Measurements from ENCODE around the gene NACA. TPM values are rescaled to one million over a fixed set of nuclear protein-coding genes. Genes with fewer than 3 reads are reported as not detected.

The NACA gene
- total and polyA plus RNA-seq, 2 of the 13 experiments (the other 11 are each of a cell fraction or from before 2014, with no cell fraction given) = 799 to 1,700 TPM

GRCh38 chr12:56751712-56752598, 26.9 kb upstream of the NACA start, which contains the start of gene PRIM1 (continued):
- no peak for TF ChIP-seq MZF1 (CRISPR knock-in tag; IDR thresholded peaks at IDR 0.05; ENCODE audit: borderline replicate concordance)
- TF ChIP-seq ZNF768 (CRISPR knock-in tag; IDR thresholded peaks at IDR 0.05) = no peak
- 0 out of 2 replicates have a peak, but pooled peaks have one; percentile 50 for TF ChIP-seq ETV6 (CRISPR knock-in tag; conservative IDR thresholded peaks at IDR 0.05)
- TF ChIP-seq RARG (CRISPR knock-in tag; IDR thresholded peaks at IDR 0.05; ENCODE audit: low read depth) = no peak
- TF ChIP-seq STAG1 (CRISPR knock-in tag; IDR thresholded peaks at IDR 0.05) = no peak
- no peak; the same call in 1 of the 2 replicates for TF ChIP-seq CCDC6 (CRISPR knock-in tag; IDR thresholded peaks at IDR 0.05)
- TF ChIP-seq NFYB (CRISPR knock-in tag; IDR thresholded peaks at IDR 0.05) = peak; percentile 16; the same call in 1 of the 2 replicates
- TF ChIP-seq, protein P1, sequence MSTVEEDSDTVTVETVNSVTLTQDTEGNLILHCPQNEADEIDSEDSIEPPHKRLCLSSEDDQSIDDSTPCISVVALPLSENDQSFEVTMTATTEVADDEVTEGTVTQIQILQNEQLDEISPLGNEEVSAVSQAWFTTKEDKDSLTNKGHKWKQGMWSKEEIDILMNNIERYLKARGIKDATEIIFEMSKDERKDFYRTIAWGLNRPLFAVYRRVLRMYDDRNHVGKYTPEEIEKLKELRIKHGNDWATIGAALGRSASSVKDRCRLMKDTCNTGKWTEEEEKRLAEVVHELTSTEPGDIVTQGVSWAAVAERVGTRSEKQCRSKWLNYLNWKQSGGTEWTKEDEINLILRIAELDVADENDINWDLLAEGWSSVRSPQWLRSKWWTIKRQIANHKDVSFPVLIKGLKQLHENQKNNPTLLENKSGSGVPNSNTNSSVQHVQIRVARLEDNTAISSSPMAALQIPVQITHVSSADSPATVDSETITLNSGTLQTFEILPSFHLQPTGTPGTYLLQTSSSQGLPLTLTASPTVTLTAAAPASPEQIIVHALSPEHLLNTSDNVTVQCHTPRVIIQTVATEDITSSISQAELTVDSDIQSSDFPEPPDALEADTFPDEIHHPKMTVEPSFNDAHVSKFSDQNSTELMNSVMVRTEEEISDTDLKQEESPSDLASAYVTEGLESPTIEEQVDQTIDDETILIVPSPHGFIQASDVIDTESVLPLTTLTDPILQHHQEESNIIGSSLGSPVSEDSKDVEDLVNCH (CRISPR knock-in tag; IDR thresholded peaks at IDR 0.05) = no peak
- TF ChIP-seq ZNF761 (CRISPR knock-in tag; conservative IDR thresholded peaks at IDR 0.05) = no peak; the same call in 1 of the 2 replicates
- TF ChIP-seq NFKBIZ (CRISPR knock-in tag; IDR thresholded peaks at IDR 0.05) = no peak
- peak; percentile 61 for TF ChIP-seq ZFY (CRISPR knock-in tag; IDR thresholded peaks at IDR 0.05)
- TF ChIP-seq ZNF549 (CRISPR knock-in tag; IDR thresholded peaks at IDR 0.05) = no peak
- TF ChIP-seq NFE2L1 (CRISPR knock-in tag; IDR thresholded peaks at IDR 0.05; ENCODE audit: borderline replicate concordance) = no peak
- TF ChIP-seq HES4 (CRISPR knock-in tag; IDR thresholded peaks at IDR 0.05; ENCODE audit: borderline replicate concordance) = peak; percentile 84; the same call in 1 of the 2 replicates
- TF ChIP-seq, protein P2, sequence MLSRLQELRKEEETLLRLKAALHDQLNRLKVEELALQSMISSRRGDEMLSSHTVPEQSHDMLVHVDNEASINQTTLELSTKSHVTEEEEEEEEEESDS (CRISPR knock-in tag; IDR thresholded peaks at IDR 0.05; ENCODE audit: borderline replicate concordance) = no peak
- no peak for TF ChIP-seq ZNF530 (CRISPR knock-in tag; IDR thresholded peaks at IDR 0.05; ENCODE audit: low read depth)
- no peak for TF ChIP-seq ZNF17 (CRISPR knock-in tag; IDR thresholded peaks at IDR 0.05)
- TF ChIP-seq REPIN1 (CRISPR knock-in tag; IDR thresholded peaks at IDR 0.05; ENCODE audit: borderline replicate concordance, low read depth) = no peak
- TF ChIP-seq ZNF724P (CRISPR knock-in tag; IDR thresholded peaks at IDR 0.05; ENCODE audit: borderline replicate concordance) = no peak
- TF ChIP-seq ZNF660 (CRISPR knock-in tag; IDR thresholded peaks at IDR 0.05; ENCODE audit: borderline replicate concordance, low read depth) = no peak
- peak; percentile 34; the same call in 1 of the 2 replicates for TF ChIP-seq TGIF2 (CRISPR knock-in tag; IDR thresholded peaks at IDR 0.05)
- no peak for TF ChIP-seq ZNF382 (CRISPR knock-in tag; IDR thresholded peaks at IDR 0.05; ENCODE audit: borderline replicate concordance)
- TF ChIP-seq TBP (CRISPR knock-in tag; IDR thresholded peaks at IDR 0.05) = no peak
- 0 out of 2 replicates have a peak, but pooled peaks have one; percentile 12 for TF ChIP-seq ZNF879 (CRISPR knock-in tag; IDR thresholded peaks at IDR 0.05)
- no peak for TF ChIP-seq ZNF737 (CRISPR knock-in tag; IDR thresholded peaks at IDR 0.05; ENCODE audit: borderline replicate concordance)
- TF ChIP-seq TBL1XR1 (IDR thresholded peaks at IDR 0.05; ENCODE audit: borderline replicate concordance, low read length, partially characterized antibody) = no peak
